Glutamatergic neuron (in vitro differentiated cells): ENCODE data around the gene APOBEC3C. TPM values are rescaled to one million over a fixed set of nuclear protein-coding genes. Genes with fewer than 3 reads are reported as not detected.
"Not testable (repeated sequence)": the region's sequence is repeated elsewhere in the genome, so short reads cannot be mapped to it uniquely, and the experiment has no call there.

Experiments
- DNase-seq: peaks from one replicate; pipeline ENCODE4 v3.0.0; 2022
- H3K27ac Mint-ChIP-seq: one replicate; pipeline ENCODE4 v1.8.0; 2020; ENCODE audit warnings: mild to moderate bottlenecking, mixed read lengths, inconsistent platforms; ENCODE audit not compliant: unreplicated experiment
- H3K27me3 Mint-ChIP-seq: one replicate; pipeline ENCODE4 v1.8.0; 2020; ENCODE audit warnings: mild to moderate bottlenecking, moderate library complexity, mixed read lengths, inconsistent platforms; ENCODE audit not compliant: unreplicated experiment
- H3K36me3 Mint-ChIP-seq: one replicate; pipeline ENCODE4 v1.8.0; 2020; ENCODE audit warnings: mild to moderate bottlenecking, mixed read lengths, inconsistent platforms; ENCODE audit not compliant: unreplicated experiment
- H3K4me1 Mint-ChIP-seq: one replicate; pipeline ENCODE4 v1.8.0; 2020; ENCODE audit warnings: mild to moderate bottlenecking, low read depth, mixed read lengths, inconsistent platforms; ENCODE audit not compliant: unreplicated experiment
- H3K4me3 Mint-ChIP-seq: one replicate; pipeline ENCODE4 v1.8.0; 2020; ENCODE audit warnings: mild to moderate bottlenecking, mixed read lengths, inconsistent platforms; ENCODE audit not compliant: unreplicated experiment
- H3K9me3 Mint-ChIP-seq: one replicate; pipeline ENCODE4 v1.8.0; 2020; ENCODE audit warnings: mild to moderate bottlenecking, moderate library complexity, mixed read lengths, inconsistent platforms; ENCODE audit not compliant: unreplicated experiment
- total RNA-seq: library from RNA; stranded (reverse); fragmentation: NEBNext Ultra II Directional; extraction: Animal tissue kit (Norgen Biotek cat#: 25700); gene quantifications from one replicate; pipeline ENCODE4 v1.2.1, GENCODE V29; 2021; ENCODE audit not compliant: unreplicated experiment
- TF ChIP-seq, protein P1 (sequence below): fragments of 200-600 bp; sonication (generic); IDR thresholded peaks from one replicate; pipeline ENCODE4 v1.5.0; 2021; ENCODE audit not compliant: partially characterized antibody, unreplicated experiment

The APOBEC3C gene
- total RNA-seq, 1 donor from 2014 or later = 0.71 TPM

DNA sequence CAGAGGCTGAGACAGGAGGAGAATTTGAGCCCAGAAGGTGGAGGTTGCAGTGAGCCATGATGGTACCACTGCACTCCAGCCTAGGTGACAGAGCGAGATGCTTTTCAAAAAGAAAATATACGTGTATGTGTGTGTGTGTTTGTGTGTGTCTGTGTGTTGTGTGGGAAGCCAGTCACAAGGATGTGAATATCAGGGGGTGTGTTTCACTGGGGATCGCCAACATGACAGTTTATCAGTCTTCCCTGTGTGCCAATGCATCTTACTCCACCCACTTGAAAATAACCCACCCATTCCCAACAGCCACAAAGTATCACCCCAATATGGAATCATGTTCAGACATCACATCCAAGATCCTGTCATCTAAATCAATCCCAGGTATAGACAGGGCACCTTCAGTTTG, 42.3 kb upstream of the APOBEC3C start:
- peaks cover 4% of the 10 kb centered on the region for H3K9me3 Mint-ChIP-seq
- no peak for DNase-seq
- peaks cover 12% of the 10 kb centered on the region for H3K27me3 Mint-ChIP-seq
- TF ChIP-seq, protein P1, sequence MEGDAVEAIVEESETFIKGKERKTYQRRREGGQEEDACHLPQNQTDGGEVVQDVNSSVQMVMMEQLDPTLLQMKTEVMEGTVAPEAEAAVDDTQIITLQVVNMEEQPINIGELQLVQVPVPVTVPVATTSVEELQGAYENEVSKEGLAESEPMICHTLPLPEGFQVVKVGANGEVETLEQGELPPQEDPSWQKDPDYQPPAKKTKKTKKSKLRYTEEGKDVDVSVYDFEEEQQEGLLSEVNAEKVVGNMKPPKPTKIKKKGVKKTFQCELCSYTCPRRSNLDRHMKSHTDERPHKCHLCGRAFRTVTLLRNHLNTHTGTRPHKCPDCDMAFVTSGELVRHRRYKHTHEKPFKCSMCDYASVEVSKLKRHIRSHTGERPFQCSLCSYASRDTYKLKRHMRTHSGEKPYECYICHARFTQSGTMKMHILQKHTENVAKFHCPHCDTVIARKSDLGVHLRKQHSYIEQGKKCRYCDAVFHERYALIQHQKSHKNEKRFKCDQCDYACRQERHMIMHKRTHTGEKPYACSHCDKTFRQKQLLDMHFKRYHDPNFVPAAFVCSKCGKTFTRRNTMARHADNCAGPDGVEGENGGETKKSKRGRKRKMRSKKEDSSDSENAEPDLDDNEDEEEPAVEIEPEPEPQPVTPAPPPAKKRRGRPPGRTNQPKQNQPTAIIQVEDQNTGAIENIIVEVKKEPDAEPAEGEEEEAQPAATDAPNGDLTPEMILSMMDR = no peak
- H3K4me3 Mint-ChIP-seq = no peak overlapping the region
- no peaks in the 10 kb centered on the region for H3K4me1 Mint-ChIP-seq
- no peak overlapping the region for H3K27ac Mint-ChIP-seq
- no peaks in the 10 kb centered on the region for H3K36me3 Mint-ChIP-seq

DNA sequence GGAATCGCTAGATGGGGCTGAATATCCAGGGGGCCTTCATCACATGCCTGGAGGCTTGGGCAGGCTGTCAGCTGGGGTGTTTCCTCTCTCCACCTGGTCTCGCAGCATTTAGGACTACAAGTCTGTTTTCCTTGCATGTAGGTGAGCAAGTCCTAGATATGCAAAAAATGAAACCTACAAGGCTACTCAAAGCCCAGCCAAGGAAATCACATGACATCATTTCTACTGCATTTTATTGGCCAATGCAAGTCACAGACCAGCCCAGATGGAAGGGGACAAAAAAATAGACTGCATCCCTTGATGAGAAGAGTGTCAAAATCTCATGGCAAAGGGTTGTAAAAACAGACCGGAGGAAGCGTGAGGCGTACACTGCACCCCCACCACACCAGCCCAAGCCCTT, 41.5 kb upstream of the APOBEC3C start:
- DNase-seq = no peak
- no peak overlapping the region for H3K27ac Mint-ChIP-seq
- TF ChIP-seq, protein P1 = no peak
- peaks cover 4% of the 10 kb centered on the region for H3K36me3 Mint-ChIP-seq
- no peaks in the 10 kb centered on the region for H3K4me1 Mint-ChIP-seq
- H3K27me3 Mint-ChIP-seq = peaks cover 14% of the 10 kb centered on the region
- peaks cover 4% of the 10 kb centered on the region for H3K9me3 Mint-ChIP-seq
- H3K4me3 Mint-ChIP-seq = no peak overlapping the region

DNA sequence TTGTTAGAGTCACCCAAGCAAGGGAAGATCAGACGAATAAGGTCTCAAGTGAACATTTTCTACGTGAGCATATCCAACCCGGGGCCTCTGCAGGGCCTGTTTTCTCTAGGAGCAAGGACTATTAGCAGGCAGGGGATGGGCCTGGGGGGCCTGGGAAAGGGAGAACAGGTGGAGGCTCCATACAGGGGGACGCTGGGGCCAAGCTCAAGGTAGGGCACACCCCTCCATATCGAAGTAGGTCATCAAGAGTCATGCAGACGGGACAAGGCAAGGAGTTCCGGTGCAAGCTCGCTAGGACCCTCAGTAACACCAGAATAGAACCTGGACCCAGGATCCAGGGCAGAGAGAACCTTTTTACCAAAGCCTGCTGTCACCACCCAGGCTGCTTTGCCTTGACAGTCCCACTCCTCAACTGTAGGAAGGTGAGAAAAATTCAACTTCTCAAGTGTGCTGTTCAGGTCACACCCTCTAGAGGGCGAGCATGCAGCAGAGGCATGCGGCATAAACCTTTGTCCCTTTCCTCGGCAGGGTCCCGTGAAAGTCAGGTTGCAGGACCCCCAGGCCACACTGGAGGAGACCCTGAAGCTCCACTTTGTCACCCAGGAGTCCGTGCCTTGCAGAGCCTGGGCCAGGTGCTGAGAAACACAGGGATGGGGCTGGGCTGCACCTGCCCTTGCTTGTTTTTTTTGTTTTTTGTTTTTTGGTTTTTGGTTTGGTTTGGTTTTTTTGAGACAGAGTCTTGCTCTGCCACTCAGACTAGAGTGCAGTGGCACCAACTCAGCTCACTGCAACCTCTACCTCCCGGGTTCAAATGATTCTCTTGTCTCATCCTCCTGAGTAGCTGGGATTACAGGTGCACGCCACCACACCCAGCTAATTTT, 40.5 kb upstream of the APOBEC3C start:
- H3K9me3 Mint-ChIP-seq = peaks cover 6% of the 10 kb centered on the region
- TF ChIP-seq, protein P1 = peak; percentile 91
- H3K27ac Mint-ChIP-seq = no peak overlapping the region
- DNase-seq = peak; percentile 69
- H3K36me3 Mint-ChIP-seq = peaks cover 4% of the 10 kb centered on the region
- no peaks in the 10 kb centered on the region for H3K4me1 Mint-ChIP-seq
- peaks cover 14% of the 10 kb centered on the region for H3K27me3 Mint-ChIP-seq
- H3K4me3 Mint-ChIP-seq = no peak overlapping the region

DNA sequence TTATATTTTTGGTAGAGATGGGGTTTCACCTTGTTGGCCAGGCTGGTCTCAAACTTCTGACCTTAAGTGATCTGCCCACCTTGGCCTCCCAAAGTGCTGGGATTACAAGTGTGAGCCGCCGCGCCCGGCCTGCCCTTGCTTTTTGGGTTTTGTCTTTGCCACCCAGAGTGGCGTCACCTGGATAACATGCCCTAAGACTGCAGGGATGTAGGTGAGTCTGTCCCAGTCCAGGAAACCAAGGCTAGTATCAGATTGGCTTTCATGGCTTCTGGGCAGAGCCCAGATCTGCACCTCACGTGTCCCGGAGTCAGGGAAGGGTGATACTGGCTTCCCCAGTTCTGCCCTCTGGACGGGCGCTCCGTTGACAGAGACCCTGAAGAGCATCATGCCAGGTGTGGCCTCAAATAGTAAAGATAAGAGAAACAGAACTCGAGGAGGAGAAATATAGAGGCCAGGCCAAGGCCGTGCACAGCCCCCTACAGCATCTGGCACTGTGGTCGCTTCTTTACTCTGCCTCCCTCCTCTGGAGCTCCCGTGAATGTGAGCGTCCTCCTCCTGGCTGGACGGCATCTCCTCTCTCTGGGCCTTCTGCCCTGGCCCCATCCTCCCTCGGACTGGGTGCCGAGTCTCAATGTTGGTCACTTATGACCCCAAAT, 39.8 kb upstream of the APOBEC3C start:
- H3K27me3 Mint-ChIP-seq = peaks cover 10% of the 10 kb centered on the region
- TF ChIP-seq, protein P1 = no peak
- H3K9me3 Mint-ChIP-seq = peaks cover 6% of the 10 kb centered on the region
- no peak for DNase-seq
- no peak overlapping the region for H3K27ac Mint-ChIP-seq
- no peak overlapping the region for H3K4me3 Mint-ChIP-seq
- H3K36me3 Mint-ChIP-seq = peaks cover 4% of the 10 kb centered on the region
- no peaks in the 10 kb centered on the region for H3K4me1 Mint-ChIP-seq

DNA sequence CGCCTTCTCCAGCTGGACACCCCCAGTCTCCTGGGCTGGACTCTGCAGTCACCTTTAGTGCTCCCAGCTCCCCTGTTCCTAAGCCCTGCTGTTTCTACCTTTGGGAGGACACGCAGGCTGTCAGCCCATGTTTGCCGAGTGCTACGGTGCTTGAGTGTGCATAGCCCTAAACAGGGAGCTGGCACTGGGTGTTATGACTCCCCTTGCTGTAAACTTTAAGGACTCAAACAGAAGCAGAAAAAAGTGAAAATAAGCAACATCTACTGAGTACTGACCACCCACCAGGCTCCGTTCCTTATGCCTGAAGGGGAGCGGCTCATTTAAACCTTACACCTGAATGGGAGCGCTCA, 39.3 kb upstream of the APOBEC3C start:
- DNase-seq = no peak
- Mint-ChIP-seq H3K4me3 (no peak overlapping the region), H3K36me3 (peaks cover 4% of the 10 kb centered on the region), H3K9me3 (peaks cover 6% of the 10 kb centered on the region), H3K4me1 (no peaks in the 10 kb centered on the region), H3K27me3 (peaks cover 10% of the 10 kb centered on the region), H3K27ac (no peak overlapping the region)
- TF ChIP-seq, protein P1 = no peak

DNA sequence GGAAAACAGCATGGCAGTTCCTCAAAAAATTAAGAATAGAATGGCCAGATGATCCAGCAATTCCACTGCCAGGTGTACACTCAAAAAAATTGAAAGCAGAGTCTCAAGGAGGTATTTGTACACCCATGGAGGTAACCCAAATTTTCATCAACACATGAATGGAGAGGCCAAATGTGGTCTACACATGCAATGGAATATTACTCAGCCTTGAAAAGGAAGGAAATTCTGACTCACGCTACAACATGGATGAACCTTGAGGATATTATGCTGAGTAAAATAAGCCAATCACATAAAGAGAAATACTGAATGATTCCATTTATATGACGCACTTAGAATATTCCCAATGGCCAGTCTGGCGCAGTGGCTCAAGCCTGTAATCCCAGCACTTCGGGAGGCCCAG, 36.8 kb upstream of the APOBEC3C start:
- DNase-seq, H3K9me3 Mint-ChIP-seq, H3K27ac Mint-ChIP-seq, H3K4me1 Mint-ChIP-seq, H3K4me3 Mint-ChIP-seq, H3K36me3 Mint-ChIP-seq, H3K27me3 Mint-ChIP-seq: not testable (repeated sequence)

DNA sequence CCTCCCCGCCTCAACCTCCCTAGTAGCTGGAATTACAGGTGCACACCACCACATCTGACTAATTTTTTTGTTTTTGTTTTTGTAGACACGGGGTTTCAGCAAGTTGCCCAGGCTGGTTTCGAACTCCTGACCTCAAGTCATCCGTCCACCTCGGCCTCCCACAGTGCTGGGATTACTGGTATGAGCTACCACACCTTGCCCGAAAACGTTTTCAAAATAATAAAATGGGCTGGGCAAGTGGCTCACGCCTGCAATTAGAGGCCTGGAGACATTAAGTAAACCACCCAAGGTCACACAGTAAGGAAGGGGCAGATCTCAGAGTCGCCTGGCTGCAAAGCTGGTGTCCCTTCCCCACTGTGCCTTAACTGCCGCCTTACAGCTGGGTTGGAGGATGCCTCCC, 33.5 kb upstream of the APOBEC3C start:
- H3K27ac Mint-ChIP-seq, H3K4me1 Mint-ChIP-seq, H3K9me3 Mint-ChIP-seq, DNase-seq, H3K4me3 Mint-ChIP-seq, H3K27me3 Mint-ChIP-seq: not testable (repeated sequence)
- H3K36me3 Mint-ChIP-seq = peaks cover 11% of the 10 kb centered on the region
